NCI-H748 (cell line): ENCODE measurements around the gene NDE1.

Experiments used
- DNase-seq: peaks from one replicate; lab custom pipeline; 2025; ENCODE audit not compliant: unreplicated experiment; lab: John Stamatoyannopoulos, UW

Gene NDE1

GRCh38 chr16:15765116-15765515, 115.1 kb downstream of the NDE1 start:
- DNase-seq = no peak

GRCh38 chr16:15765880-15766279, 115.8 kb downstream of the NDE1 start:
- peak; percentile 30 for DNase-seq

- no peak for DNase-seq
Observed at GRCh38 chr16:15766918-15767317, 116.9 kb downstream of the NDE1 start.

GRCh38 chr16:15768201-15768600, 118.2 kb downstream of the NDE1 start:
- no peak for DNase-seq

GRCh38 chr16:15769239-15769638, 119.2 kb downstream of the NDE1 start:
- DNase-seq = no peak

GRCh38 chr16:15770107-15770506, 120.1 kb downstream of the NDE1 start:
- no peak for DNase-seq

GRCh38 chr16:15770512-15770911, 120.5 kb downstream of the NDE1 start:
- DNase-seq = no peak

GRCh38 chr16:15771694-15772093, 121.6 kb downstream of the NDE1 start:
- DNase-seq = no peak

- DNase-seq = no peak
Observed at GRCh38 chr16:15772579-15773293, 122.7 kb downstream of the NDE1 start.

GRCh38 chr16:15773968-15774367, 123.9 kb downstream of the NDE1 start:
- no peak for DNase-seq

GRCh38 chr16:15775209-15775608, 125.2 kb downstream of the NDE1 start:
- peak; percentile 4 for DNase-seq

- no peak for DNase-seq
Observed at GRCh38 chr16:15775663-15776304, 125.7 kb downstream of the NDE1 start.
